Measurements from ENCODE around the gene CELF4. TPM values are rescaled to one million over a fixed set of nuclear protein-coding genes. Genes with fewer than 3 reads are reported as not detected.

CELF4 gene
- total and polyA plus RNA-seq, 2 of the 4 experiments (the other 2 are of a cell fraction) = not detected

DNA sequence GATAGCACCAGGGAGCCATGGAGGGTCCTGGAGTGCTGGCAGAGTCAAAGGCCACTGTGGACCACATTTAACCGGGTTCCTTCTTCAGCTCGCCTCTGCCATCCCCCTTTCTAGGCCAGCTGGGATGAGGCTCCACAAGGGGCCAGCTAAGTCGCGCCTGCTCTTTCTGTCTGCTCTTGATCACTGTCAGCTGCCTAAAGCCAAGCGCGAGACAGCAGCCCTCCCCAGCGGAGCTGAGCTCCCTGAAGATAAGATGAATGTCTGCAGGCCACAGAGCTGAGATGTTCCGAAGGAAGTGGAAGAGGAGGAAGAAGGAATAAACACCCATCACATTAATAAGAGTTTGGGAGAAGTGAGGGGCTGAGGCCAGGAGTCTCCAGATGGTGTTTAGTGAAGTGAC, 99.6 kb downstream of the CELF4 start:
- in situ Hi-C loops (cut with MboI; ENCODE audit: low sequenced_read_pairs) = loop anchor here (10.0 kb wide), 1 partner anchor 61 kb away; no protein-coding TSS in a partner anchor

More for the DNA sequence above, 99.6 kb downstream of the CELF4 start:
- DNase-seq = no peak
- no peaks in the 10 kb centered on the region for H3K4me1 ChIP-seq (ENCODE audit: control insufficient read depth, insufficient read depth, low read length)
- H3K14ac ChIP-seq (replicated peaks; ENCODE audit: low read depth, low read length) = no peak overlapping the region
- H4K20me1 ChIP-seq (ENCODE audit: insufficient read depth, low read length) = no peaks in the 10 kb centered on the region
- no peak overlapping the region for H3K56ac ChIP-seq (ENCODE audit: extremely low read depth, insufficient read depth, low read length)
- intact Hi-C loops (cut with micrococcal nuclease) = no loop called here
- no peak overlapping the region for H3K18ac ChIP-seq (ENCODE audit: low read depth, low read length)
- no peak overlapping the region for H3K4me3 ChIP-seq (ENCODE audit: insufficient read depth, low read depth, low read length)
- H3K4ac ChIP-seq (ENCODE audit: low read depth, low read length) = no peak overlapping the region
- no peak overlapping the region for H2AFZ ChIP-seq (replicated peaks; ENCODE audit: low read length, poor library complexity)
- H2AK5ac ChIP-seq (ENCODE audit: low read depth, low read length) = no peak overlapping the region
- no peak overlapping the region for H3K9ac ChIP-seq (ENCODE audit: low read depth, low read length)
- H2BK120ac ChIP-seq (ENCODE audit: low read depth, low read length) = no peak overlapping the region
- no peaks in the 10 kb centered on the region for H3K36me3 ChIP-seq (ENCODE audit: control insufficient read depth, insufficient read depth, low read length)
- WGBS, 2 experiments (ENCODE audit: extremely low coverage in 2 of 2, insufficient read length in 1 of 2) = no CpG with 5 or more reads among the region's 8 CpGs
- H3K23ac ChIP-seq (ENCODE audit: low read depth, low read length) = no peak overlapping the region
- no peak overlapping the region for H4K5ac ChIP-seq (ENCODE audit: low read depth, low read length)
- TF ChIP-seq NFE2L2 (IDR thresholded peaks at IDR 0.05; ENCODE audit: low read depth, low read length) (no peak), FOS (IDR thresholded peaks at IDR 0.05; ENCODE audit: low read depth, low read length) (no peak), MAFK (IDR thresholded peaks at IDR 0.05; ENCODE audit: low read depth, low read length) (no peak), SMC3 (IDR thresholded peaks at IDR 0.05; ENCODE audit: low read depth, low read length) (no peak), POLR2A (IDR thresholded peaks at IDR 0.05; ENCODE audit: low read depth, low read length) (no peak), BHLHE40 (IDR thresholded peaks at IDR 0.05; ENCODE audit: low read depth, low read length) (no peak), MXI1 (IDR thresholded peaks at IDR 0.05; ENCODE audit: borderline replicate concordance, low read depth, low read length) (no peak), RFX5 (IDR thresholded peaks at IDR 0.05; ENCODE audit: low read depth, low read length) (no peak)
- TF ChIP-seq, protein P1, sequence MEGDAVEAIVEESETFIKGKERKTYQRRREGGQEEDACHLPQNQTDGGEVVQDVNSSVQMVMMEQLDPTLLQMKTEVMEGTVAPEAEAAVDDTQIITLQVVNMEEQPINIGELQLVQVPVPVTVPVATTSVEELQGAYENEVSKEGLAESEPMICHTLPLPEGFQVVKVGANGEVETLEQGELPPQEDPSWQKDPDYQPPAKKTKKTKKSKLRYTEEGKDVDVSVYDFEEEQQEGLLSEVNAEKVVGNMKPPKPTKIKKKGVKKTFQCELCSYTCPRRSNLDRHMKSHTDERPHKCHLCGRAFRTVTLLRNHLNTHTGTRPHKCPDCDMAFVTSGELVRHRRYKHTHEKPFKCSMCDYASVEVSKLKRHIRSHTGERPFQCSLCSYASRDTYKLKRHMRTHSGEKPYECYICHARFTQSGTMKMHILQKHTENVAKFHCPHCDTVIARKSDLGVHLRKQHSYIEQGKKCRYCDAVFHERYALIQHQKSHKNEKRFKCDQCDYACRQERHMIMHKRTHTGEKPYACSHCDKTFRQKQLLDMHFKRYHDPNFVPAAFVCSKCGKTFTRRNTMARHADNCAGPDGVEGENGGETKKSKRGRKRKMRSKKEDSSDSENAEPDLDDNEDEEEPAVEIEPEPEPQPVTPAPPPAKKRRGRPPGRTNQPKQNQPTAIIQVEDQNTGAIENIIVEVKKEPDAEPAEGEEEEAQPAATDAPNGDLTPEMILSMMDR (conservative IDR thresholded peaks at IDR 0.05; ENCODE audit: low read depth, low read length) = no peak
- TF ChIP-seq, protein P2, sequence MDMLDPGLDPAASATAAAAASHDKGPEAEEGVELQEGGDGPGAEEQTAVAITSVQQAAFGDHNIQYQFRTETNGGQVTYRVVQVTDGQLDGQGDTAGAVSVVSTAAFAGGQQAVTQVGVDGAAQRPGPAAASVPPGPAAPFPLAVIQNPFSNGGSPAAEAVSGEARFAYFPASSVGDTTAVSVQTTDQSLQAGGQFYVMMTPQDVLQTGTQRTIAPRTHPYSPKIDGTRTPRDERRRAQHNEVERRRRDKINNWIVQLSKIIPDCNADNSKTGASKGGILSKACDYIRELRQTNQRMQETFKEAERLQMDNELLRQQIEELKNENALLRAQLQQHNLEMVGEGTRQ (IDR thresholded peaks at IDR 0.05; ENCODE audit: low read depth, low read length) = no peak
- H2AK9ac ChIP-seq (replicated peaks; ENCODE audit: low read depth, low read length, poor library complexity) = no peak overlapping the region
- no peaks in the 10 kb centered on the region for H3K9me3 ChIP-seq (ENCODE audit: control insufficient read depth, insufficient read depth, low read length)
- H3K79me1 ChIP-seq (ENCODE audit: low read depth in 1 of 2, low read length in 2 of 2) = no peaks in the 10 kb centered on the region
- BruUV-seq (replicated peaks) = no TSS peak
- H3K9me1 ChIP-seq (ENCODE audit: insufficient read depth, low read length) = no peaks in the 10 kb centered on the region
- H2BK15ac ChIP-seq (ENCODE audit: low read depth, low read length) = no peak overlapping the region
- no peak overlapping the region for H3K27ac ChIP-seq (ENCODE audit: insufficient read depth, low read length)
- POLR2A ChIA-PET (ENCODE audit: unreplicated experiment) = no interaction called here
- no peak overlapping the region for H4K8ac ChIP-seq (ENCODE audit: low read depth in 2 of 2, low read length in 2 of 2)
- ATAC-seq (ENCODE audit: low read depth) = no peak
- H2BK5ac ChIP-seq (ENCODE audit: low read depth, low read length, poor library complexity, severe bottlenecking) = no peak overlapping the region
- dilution Hi-C loops (cut with HindIII; ENCODE audit: low sequenced_read_pairs, unreplicated experiment) = no loop called here
- H3K4me2 ChIP-seq (ENCODE audit: low read depth, low read length) = no peak overlapping the region
- H3K27me3 ChIP-seq (ENCODE audit: control insufficient read depth, insufficient read depth, low read length) = peaks cover 31% of the 10 kb centered on the region
- H2BK20ac ChIP-seq (ENCODE audit: low read depth, low read length) = no peak overlapping the region
- H4K91ac ChIP-seq (ENCODE audit: insufficient read depth, low read depth, low read length) = no peak overlapping the region
- CTCF ChIA-PET = no interaction called here
